MCF 10A (cell line): ENCODE measurements around the gene SNX13. TPM values are rescaled to one million over a fixed set of nuclear protein-coding genes. Genes with fewer than 3 reads are reported as not detected.

Experiments used
- BruUV-seq: library from RNA; stranded (reverse); fragments of 400-500 nt; replicated peaks from 2 replicates; lab custom pipeline; 2021; lab: Mats Ljungman, UMichigan
- CTCF ChIA-PET: fragments of 300-600 bp; sonication (Branson Sonifier 250); formaldehyde crosslinking; extraction: SDS; loops from one replicate; lab custom pipeline; 2021; ENCODE audit warnings: antibody characterized with exemption, inconsistent platforms; lab: Yijun Ruan, JAX
- POLR2A ChIA-PET: fragments of 300-600, 350-650 bp; sonication (Branson Sonifier 250); formaldehyde crosslinking; extraction: SDS; loops from one replicate; lab custom pipeline; 2020; ENCODE audit warnings: antibody characterized with exemption, inconsistent platforms; lab: Yijun Ruan, JAX
- DNase-seq: peaks from one replicate; pipeline ENCODE4 v3.0.0-alpha.2; 2018; ENCODE audit not compliant: unreplicated experiment
- H3K27ac Mint-ChIP-seq: one replicate; pipeline ENCODE4 v1.8.0; 2022; ENCODE audit warnings: mild to moderate bottlenecking, low read depth, mixed read lengths; ENCODE audit not compliant: unreplicated experiment
- H3K27me3 Mint-ChIP-seq: one replicate; pipeline ENCODE4 v1.8.0; 2022; ENCODE audit warnings: mixed read lengths; ENCODE audit not compliant: insufficient read depth, unreplicated experiment
- H3K36me3 Mint-ChIP-seq: one replicate; pipeline ENCODE4 v1.8.0; 2022; ENCODE audit warnings: mild to moderate bottlenecking, moderate library complexity, mixed read lengths; ENCODE audit not compliant: insufficient read depth, unreplicated experiment
- H3K4me1 Mint-ChIP-seq: one replicate; pipeline ENCODE4 v1.8.0; 2022; ENCODE audit warnings: mixed read lengths; ENCODE audit not compliant: insufficient read depth, unreplicated experiment
- H3K4me3 Mint-ChIP-seq: one replicate; pipeline ENCODE4 v1.8.0; 2022; ENCODE audit warnings: mild to moderate bottlenecking, moderate library complexity, mixed read lengths; ENCODE audit not compliant: unreplicated experiment
- H3K9me3 Mint-ChIP-seq: one replicate; pipeline ENCODE4 v1.8.0; 2022; ENCODE audit warnings: mixed read lengths; ENCODE audit not compliant: unreplicated experiment
- CTCF ChIP-seq: fragments of 200-600 bp; IDR thresholded peaks from one replicate; pipeline ENCODE4 v1.8.0; 2022; ENCODE audit warnings: antibody characterized with exemption, mild to moderate bottlenecking; ENCODE audit not compliant: unreplicated experiment
- intact Hi-C: fragments of 100-400 bp; cut with micrococcal nuclease; formaldehyde crosslinking; loops from 2 replicates; pipeline ENCODE4 v1.14.1; 2022
- total RNA-seq: library from RNA; stranded (reverse); gene quantifications from 2 replicates; pipeline ENCODE4 v1.2.3, GENCODE V29; 2022

The SNX13 gene
- total RNA-seq, 1 experiment from 2014 or later: 38.5 TPM

DNA sequence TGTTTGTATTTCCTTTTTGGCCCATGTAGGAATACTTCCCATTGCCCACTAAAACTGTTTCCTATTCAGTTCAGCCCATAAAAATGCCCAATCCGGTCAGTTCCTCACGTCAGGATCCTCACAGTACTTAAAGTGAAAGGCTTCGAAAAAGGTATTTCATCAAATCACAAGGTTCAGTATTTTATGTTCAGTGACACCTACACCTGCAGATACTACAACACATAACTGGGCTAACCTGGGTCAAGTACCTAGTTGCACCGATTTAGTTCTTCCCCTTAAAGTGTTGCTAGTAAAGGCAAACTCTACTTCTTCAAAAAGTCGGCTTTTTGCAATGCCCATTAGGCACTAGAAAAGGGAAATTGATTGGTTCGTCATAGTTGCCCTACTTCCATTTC is 1.1 kb downstream of the SNX13 start:
- intact Hi-C loops: no loop called here
- H3K4me1 Mint-ChIP-seq: peaks cover 38% of the 10 kb centered on the region
- H3K9me3 Mint-ChIP-seq: no peaks in the 10 kb centered on the region
- ChIA-PET CTCF (interaction anchor here (0.6 to 1.4 kb wide), 2 partner anchors 233 to 240 kb away, joined by 3 to 4 read pairs; no protein-coding TSS in a partner anchor), POLR2A (interaction anchor here (0.7 to 2.4 kb wide), 13 partner anchors 8 to 255 kb away, joined by 3 to 21 read pairs (median 4); no protein-coding TSS in a partner anchor)
- peak overlapping the region; percentile 99 for H3K27ac Mint-ChIP-seq
- H3K4me3 Mint-ChIP-seq: peak overlapping the region; percentile 100
- H3K36me3 Mint-ChIP-seq: no peaks in the 10 kb centered on the region
- no peak for TF ChIP-seq CTCF
- BruUV-seq: TSS peak; percentile 36
- DNase-seq: peak; percentile 49
- no peaks in the 10 kb centered on the region for H3K27me3 Mint-ChIP-seq

DNA sequence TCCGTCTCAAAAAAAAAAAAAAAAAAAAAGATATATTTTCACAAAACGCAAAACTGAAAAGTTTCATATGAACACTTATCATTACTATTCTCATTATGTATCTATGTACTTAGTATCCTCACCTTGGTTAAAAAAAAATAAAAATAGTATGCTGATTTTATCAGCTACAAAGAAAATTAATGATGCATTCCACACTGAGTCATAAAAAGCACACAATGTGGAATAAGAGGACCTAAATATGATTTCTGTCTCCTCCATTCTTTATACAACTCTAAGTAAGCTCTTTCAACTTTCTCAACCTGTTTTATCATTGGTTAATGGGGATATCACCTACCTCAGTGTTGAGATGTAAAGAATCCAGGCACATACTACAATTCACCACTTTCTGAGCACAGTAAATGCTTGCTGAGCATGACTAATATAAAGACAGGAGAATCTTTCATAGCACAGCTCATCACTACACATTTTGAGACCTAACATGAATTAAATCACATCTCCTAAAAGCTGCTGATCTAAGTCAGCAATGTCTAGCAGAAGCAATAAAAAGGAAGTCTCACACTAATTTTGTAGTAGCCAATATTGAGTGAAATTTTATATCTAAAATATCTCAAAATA is 2.7 kb downstream of the SNX13 start:
- Mint-ChIP-seq H3K9me3 (no peaks in the 10 kb centered on the region), H3K4me3 (peak overlapping the region; percentile 100), H3K27ac (peak overlapping the region; percentile 99), H3K27me3 (no peaks in the 10 kb centered on the region), H3K36me3 (no peaks in the 10 kb centered on the region), H3K4me1 (peaks cover 43% of the 10 kb centered on the region)
- ChIA-PET POLR2A (interaction anchor here (0.6 to 2.5 kb wide), 24 partner anchors 10 to 635 kb away, joined by 3 to 21 read pairs (median 4); no protein-coding TSS in a partner anchor), CTCF (interaction anchor here (0.6 to 1.7 kb wide), 11 partner anchors 13 to 635 kb away, joined by 3 to 6 read pairs (median 4); no protein-coding TSS in a partner anchor)
- BruUV-seq: no TSS peak
- DNase-seq: peak; percentile 13
- intact Hi-C loops: no loop called here
- no peak for TF ChIP-seq CTCF

DNA sequence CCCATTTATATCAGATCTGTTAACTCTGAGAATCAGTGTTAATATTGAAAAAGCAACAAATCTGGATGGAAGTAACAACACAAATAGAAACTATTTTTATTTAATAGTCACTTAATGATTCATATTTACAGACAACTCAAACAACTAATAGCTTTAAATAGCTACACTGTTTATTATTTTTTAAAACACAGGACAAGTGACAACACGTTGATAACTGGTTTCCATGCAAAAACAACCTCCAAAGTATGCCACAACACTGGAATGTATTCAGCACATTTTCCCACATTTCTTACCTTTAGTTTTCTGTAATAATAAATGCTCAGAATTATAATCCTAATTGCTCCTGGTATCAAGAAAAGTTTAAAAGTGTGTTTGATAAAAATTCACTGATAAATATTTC is 4.0 kb downstream of the SNX13 start:
- ChIA-PET CTCF (interaction anchor here (0.7 to 1.7 kb wide), 4 partner anchors 34 to 533 kb away, joined by 3 to 6 read pairs (median 4); no protein-coding TSS in a partner anchor), POLR2A (interaction anchor here (0.9 to 2.5 kb wide), 4 partner anchors 8 to 166 kb away, joined by 3 to 11 read pairs (median 6); no protein-coding TSS in a partner anchor)
- BruUV-seq: no TSS peak
- Mint-ChIP-seq H3K4me3 (peak overlapping the region; percentile 100), H3K27ac (no peak overlapping the region), H3K9me3 (no peaks in the 10 kb centered on the region), H3K27me3 (no peaks in the 10 kb centered on the region), H3K36me3 (no peaks in the 10 kb centered on the region), H3K4me1 (peaks cover 30% of the 10 kb centered on the region)
- intact Hi-C loops: no loop called here
- DNase-seq: no peak
- TF ChIP-seq CTCF: no peak

GRCh38 chr7:17934612-17935240 is 5.6 kb downstream of the SNX13 start:
- no peak for DNase-seq
- POLR2A ChIA-PET: interaction anchor here (0.6 to 1.7 kb wide), 3 partner anchors 15 to 575 kb away, joined by 3 to 4 read pairs (median 4); no protein-coding TSS in a partner anchor
- CTCF ChIA-PET: no interaction called here
- Mint-ChIP-seq H3K4me3 (no peak overlapping the region), H3K36me3 (no peaks in the 10 kb centered on the region), H3K27me3 (no peaks in the 10 kb centered on the region), H3K9me3 (no peaks in the 10 kb centered on the region), H3K4me1 (peaks cover 29% of the 10 kb centered on the region), H3K27ac (no peak overlapping the region)
- no peak for TF ChIP-seq CTCF
- BruUV-seq: no TSS peak
- intact Hi-C loops: no loop called here
